Measurements from ENCODE around the gene CASP10.
"Not testable (repeated sequence)": the region's sequence is repeated elsewhere in the genome, so short reads cannot be mapped to it uniquely, and the experiment has no call there.

The CASP10 gene

DNA sequence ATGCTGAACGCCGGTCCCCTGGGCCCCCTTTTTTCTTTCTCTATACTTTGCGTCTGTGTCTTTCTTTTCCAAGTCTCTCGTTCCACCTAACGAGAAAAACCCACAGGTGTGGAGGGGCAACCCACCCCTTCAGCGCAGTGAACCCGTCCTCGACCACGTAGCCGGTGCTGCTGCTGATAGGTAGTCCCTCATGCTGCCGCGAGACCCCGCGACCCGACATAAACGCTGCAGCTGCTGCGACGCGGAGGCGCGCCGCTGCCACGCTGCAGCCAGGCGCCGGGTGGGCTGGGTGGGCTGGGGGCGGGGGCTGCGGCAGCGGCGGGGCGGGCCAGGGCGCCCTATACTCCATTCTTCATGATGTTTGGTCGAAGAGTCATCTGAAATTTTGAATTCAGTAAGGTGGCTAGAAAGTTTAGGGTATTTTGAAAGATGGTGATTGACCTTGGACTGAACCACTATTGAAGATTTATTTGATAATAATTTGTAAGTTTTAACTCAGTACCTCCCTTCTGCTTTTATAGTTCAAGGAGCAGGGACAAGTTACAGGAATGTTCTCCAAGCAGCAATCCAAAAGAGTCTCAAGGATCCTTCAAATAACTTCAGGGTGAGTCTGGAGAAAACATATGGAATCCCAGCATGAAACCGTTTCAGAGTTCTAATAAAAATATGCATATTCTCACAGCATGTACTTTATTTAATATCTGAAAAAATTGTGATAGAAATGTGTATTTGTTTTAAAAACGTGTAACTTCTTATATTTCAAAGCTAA is 42.9 kb upstream of the CASP10 start:
- TF ChIP-seq CTCF (IDR thresholded peaks at IDR 0.05; ENCODE audit: low read depth, low read length): no peak
- DNase-seq (ENCODE audit: low read depth in 2 of 2): no peak
- H3K4me3 ChIP-seq (replicated peaks in 1 of 2; ENCODE audit: low read depth in 2 of 2, low read length in 2 of 2): no peak overlapping the region

DNA sequence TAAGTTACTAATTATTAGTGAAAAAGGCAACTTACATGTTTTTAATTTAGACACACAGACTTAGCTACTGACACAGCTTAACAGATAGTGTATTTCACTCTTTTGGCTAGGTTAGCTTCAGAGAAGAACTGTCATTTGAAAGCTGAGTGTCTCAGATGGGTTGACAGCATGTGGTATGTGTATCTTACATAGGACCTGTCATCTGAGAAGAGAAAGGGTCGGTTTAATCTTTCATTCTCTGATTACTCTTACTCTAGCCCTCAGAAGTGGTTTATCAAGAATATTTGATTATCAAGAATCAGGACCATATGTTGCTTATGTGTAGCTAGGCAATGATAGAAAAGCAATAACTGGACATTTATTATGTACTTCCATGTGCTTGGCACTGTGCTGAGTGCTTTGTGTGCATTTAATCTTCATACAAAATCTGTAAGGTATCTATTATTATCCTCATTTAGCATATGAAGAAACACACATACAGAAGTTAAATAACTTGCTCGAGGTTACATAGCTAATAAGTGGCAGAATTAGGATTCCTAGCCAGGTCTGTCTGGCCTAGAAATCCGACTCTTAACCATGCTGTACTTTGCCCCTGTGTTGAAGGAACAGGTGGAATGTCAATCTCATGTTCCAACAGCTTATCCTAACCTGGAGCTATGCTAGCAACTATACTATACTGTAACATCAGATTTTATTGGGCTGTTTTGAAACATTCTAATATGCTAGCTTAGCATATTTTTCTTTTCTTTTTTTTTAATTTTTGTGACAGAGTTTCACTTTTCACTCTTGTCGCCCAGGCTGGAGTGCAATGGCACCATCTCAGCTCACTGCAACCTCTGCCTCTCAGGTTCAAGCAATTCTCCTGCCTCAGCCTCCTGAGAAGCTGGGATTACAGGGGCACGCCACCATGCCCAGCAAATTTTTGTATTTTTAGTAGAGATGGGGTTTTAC is 38.6 kb upstream of the CASP10 start:
- H3K4me3 ChIP-seq (replicated peaks in 1 of 2; ENCODE audit: low read depth in 2 of 2, low read length in 2 of 2): no peak overlapping the region
- TF ChIP-seq CTCF (IDR thresholded peaks at IDR 0.05; ENCODE audit: low read depth, low read length): no peak
- DNase-seq (ENCODE audit: low read depth in 2 of 2): no peak

- peak in 1 of 2 donors; percentile 31 for DNase-seq (ENCODE audit: low read depth in 2 of 2)
- H3K4me3 ChIP-seq (replicated peaks in 1 of 2; ENCODE audit: low read depth in 2 of 2, low read length in 2 of 2): no peak overlapping the region
- TF ChIP-seq CTCF (IDR thresholded peaks at IDR 0.05; ENCODE audit: low read depth, low read length): no peak
Observed at GRCh38 chr2:201148434-201148990, 34.4 kb upstream of the CASP10 start.

DNA sequence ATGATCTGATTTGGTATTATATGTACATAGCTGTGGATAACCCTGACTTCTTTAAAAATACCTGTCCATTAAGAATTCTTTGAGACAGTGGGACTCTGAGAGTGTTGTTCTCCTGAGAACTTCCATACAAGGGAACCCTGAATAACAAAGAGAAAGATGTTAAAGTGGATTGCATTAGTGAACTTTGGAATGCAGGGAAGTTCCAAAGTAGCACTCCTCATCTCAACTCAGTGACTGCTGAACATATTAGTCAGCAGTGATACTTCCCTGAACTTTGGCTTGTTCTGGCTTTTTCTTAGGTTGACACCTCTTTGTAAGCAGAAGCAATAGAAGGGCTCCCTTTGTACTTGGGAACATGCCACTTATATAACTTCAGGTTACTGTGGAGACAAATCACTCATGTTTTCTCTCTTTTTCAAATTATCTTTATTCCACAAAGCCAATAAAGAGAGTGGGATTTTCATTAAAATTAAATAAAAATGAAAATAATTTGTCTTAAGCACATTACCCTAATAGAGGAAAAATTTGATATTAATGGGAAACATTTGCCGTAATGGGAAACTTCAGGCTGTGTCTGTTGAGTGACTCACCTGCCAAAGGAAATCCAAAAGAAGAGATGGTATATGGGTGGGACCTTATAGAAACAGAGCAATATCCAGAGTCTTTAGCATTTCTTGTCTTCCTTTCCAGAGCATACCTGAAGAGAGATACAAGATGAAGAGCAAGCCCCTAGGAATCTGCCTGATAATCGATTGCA is 33.7 kb upstream of the CASP10 start:
- TF ChIP-seq CTCF (IDR thresholded peaks at IDR 0.05; ENCODE audit: low read depth, low read length): no peak
- DNase-seq (ENCODE audit: low read depth in 2 of 2): peak; percentile 90 to 98
- H3K4me3 ChIP-seq (replicated peaks in 1 of 2; ENCODE audit: low read depth in 2 of 2, low read length in 2 of 2): no peak overlapping the region

GRCh38 chr2:201149821-201150165 is 33.1 kb upstream of the CASP10 start:
- H3K4me3 ChIP-seq (replicated peaks in 1 of 2; ENCODE audit: low read depth in 2 of 2, low read length in 2 of 2): not testable (repeated sequence)
- DNase-seq (ENCODE audit: low read depth in 2 of 2): peak; percentile 38 to 89

DNA sequence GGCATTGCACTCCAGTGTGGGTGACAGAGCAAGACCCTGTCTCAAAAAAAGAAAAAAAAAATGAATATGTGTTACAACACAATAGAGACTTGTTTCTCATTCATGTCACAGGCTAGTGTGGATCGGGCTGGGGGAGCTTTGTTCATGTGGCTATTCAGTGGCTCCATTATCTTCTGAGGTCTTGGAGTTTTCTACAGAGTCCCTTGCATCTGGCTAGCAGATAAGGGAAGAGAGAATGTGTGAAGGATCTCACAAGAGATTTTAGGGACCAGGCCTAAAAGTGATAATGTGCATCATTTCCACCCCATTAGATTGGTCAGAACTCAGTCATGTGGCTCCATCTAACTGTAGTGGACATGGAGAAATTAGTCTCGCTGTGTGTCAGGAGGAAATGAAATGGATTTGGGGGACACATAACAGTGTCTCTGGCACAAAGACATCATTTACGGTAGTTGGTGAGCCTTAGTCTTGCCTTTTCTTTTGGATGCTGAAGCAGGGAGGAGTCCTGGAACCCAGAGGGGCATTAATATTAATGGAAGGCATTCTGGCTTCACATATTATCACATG is 32.4 kb upstream of the CASP10 start:
- no peak for TF ChIP-seq CTCF (IDR thresholded peaks at IDR 0.05; ENCODE audit: low read depth, low read length)
- no peak for DNase-seq (ENCODE audit: low read depth in 2 of 2)
- no peak overlapping the region for H3K4me3 ChIP-seq (replicated peaks in 1 of 2; ENCODE audit: low read depth in 2 of 2, low read length in 2 of 2)

Data from cardiac fibroblast (primary cell).